HEK293T (cell line): ENCODE measurements around the gene PRKG2.

ENCODE experiments used
- BHLHE40 ChIP-seq: fragments of 450-650 bp; IDR thresholded peaks from 2 replicates; pipeline ENCODE4 v1.6.1; 2016; ENCODE audit warnings: mild to moderate bottlenecking, moderate library complexity, borderline replicate concordance
- ELF4 ChIP-seq: fragments of 450-650 bp; IDR thresholded peaks from 2 replicates; pipeline ENCODE4 v1.6.1; 2017; ENCODE audit warnings: antibody characterized with exemption
- FOXK2 ChIP-seq: fragments of 450-650 bp; IDR thresholded peaks from 2 replicates; pipeline ENCODE4 v1.6.1; 2016; ENCODE audit warnings: mild to moderate bottlenecking
- FOXM1 ChIP-seq: fragments of 450-650 bp; IDR thresholded peaks from 2 replicates; pipeline ENCODE4 v1.6.1; 2017; ENCODE audit warnings: mild to moderate bottlenecking, borderline replicate concordance
- HDGF ChIP-seq: fragments of 450-650 bp; IDR thresholded peaks from 2 replicates; pipeline ENCODE4 v1.6.1; 2017; ENCODE audit warnings: antibody characterized with exemption, borderline replicate concordance
- L3MBTL2 ChIP-seq: fragments of 450-650 bp; conservative IDR thresholded peaks from 2 replicates; pipeline ENCODE4 v1.6.1; 2016; ENCODE audit warnings: mild to moderate bottlenecking
- LEF1 ChIP-seq: fragments of 450-650 bp; IDR thresholded peaks from 2 replicates; pipeline ENCODE4 v1.6.1; 2017; ENCODE audit warnings: mild to moderate bottlenecking, borderline replicate concordance
- NFRKB ChIP-seq: fragments of 450-650 bp; IDR thresholded peaks from 2 replicates; pipeline ENCODE4 v1.6.1; 2016; ENCODE audit warnings: mild to moderate bottlenecking, moderate library complexity
- PKNOX1 ChIP-seq: fragments of 450-650 bp; IDR thresholded peaks from 2 replicates; pipeline ENCODE4 v1.6.1; 2016
- SP1 ChIP-seq: fragments of 450-650 bp; IDR thresholded peaks from 2 replicates; pipeline ENCODE4 v1.6.1; 2017
- TARDBP ChIP-seq: fragments of 450-650 bp; IDR thresholded peaks from 2 replicates; pipeline ENCODE4 v1.6.1; 2016
- ZNF384 ChIP-seq: fragments of 450-650 bp; IDR thresholded peaks from 2 replicates; pipeline ENCODE4 v1.6.1; 2016

GRCh38 chr4:81120055-81120454 is 95.0 kb downstream of the PRKG2 start:
- TF ChIP-seq LEF1: no peak
- no peak for TF ChIP-seq PKNOX1
- no peak for TF ChIP-seq HDGF
- no peak for TF ChIP-seq NFRKB
- TF ChIP-seq ELF4: no peak
- no peak for TF ChIP-seq FOXM1
- TF ChIP-seq SP1: no peak
- TF ChIP-seq TARDBP: no peak
- TF ChIP-seq FOXK2: no peak
- TF ChIP-seq BHLHE40: no peak
- no peak for TF ChIP-seq L3MBTL2
- TF ChIP-seq ZNF384: no peak
